Endodermal cell (in vitro differentiated cells): ENCODE data around the gene TP73. TPM values are rescaled to one million over a fixed set of nuclear protein-coding genes. Genes with fewer than 3 reads are reported as not detected.

ENCODE experiments used
- DNase-seq: peaks from one replicate; pipeline ENCODE4 v3.0.0-alpha.2; 2017
- H3K27ac ChIP-seq: 2 replicates; pipeline ENCODE4 v1.5.1; 2013; ENCODE audit warnings: mild to moderate bottlenecking, low read depth, low read length, moderate library complexity
- H3K27me3 ChIP-seq: 2 replicates; pipeline ENCODE4 v1.6.1; 2013; ENCODE audit warnings: mild to moderate bottlenecking, low read length, moderate library complexity; ENCODE audit not compliant: insufficient read depth, control insufficient read depth, poor library complexity, severe bottlenecking
- H3K36me3 ChIP-seq: 2 replicates; pipeline ENCODE4 v1.7.0; 2013; ENCODE audit warnings: mild to moderate bottlenecking, low read length, moderate library complexity; ENCODE audit not compliant: control insufficient read depth, insufficient read depth
- H3K4me1 ChIP-seq: one replicate; pipeline ENCODE4 v1.7.0; 2013; ENCODE audit warnings: low read length; ENCODE audit not compliant: control insufficient read depth, insufficient read depth
- H3K4me3 ChIP-seq: 2 replicates; pipeline ENCODE4 v1.5.1; 2013; ENCODE audit warnings: mild to moderate bottlenecking, low read length, moderate library complexity
- H3K9ac ChIP-seq: 2 replicates; pipeline ENCODE4 v1.6.1; 2013; ENCODE audit warnings: mild to moderate bottlenecking, low read length, moderate library complexity; ENCODE audit not compliant: poor library complexity, severe bottlenecking; ENCODE audit errors: extremely low read depth
- H3K9me3 ChIP-seq: 2 replicates; pipeline ENCODE4 v1.6.1; 2013; ENCODE audit warnings: mild to moderate bottlenecking, low read length, moderate library complexity; ENCODE audit not compliant: control insufficient read depth
- H3K27ac Mint-ChIP-seq: 2 replicates; pipeline ENCODE4 v1.8.0; 2020; ENCODE audit warnings: mixed read lengths
- H3K27me3 Mint-ChIP-seq: 2 replicates; pipeline ENCODE4 v1.8.0; 2021; ENCODE audit warnings: mild to moderate bottlenecking, mixed read lengths; ENCODE audit not compliant: insufficient read depth
- H3K36me3 Mint-ChIP-seq: 2 replicates; pipeline ENCODE4 v1.8.0; 2020; ENCODE audit warnings: low read depth, mixed read lengths
- H3K4me1 Mint-ChIP-seq: 2 replicates; pipeline ENCODE4 v1.8.0; 2020; ENCODE audit warnings: mixed read lengths
- H3K4me3 Mint-ChIP-seq: 2 replicates; pipeline ENCODE4 v1.8.0; 2020; ENCODE audit warnings: mild to moderate bottlenecking, moderate library complexity, mixed read lengths
- H3K9me3 Mint-ChIP-seq: 2 replicates; pipeline ENCODE4 v1.8.0; 2020; ENCODE audit warnings: mild to moderate bottlenecking, mixed read lengths
- WGBS, 2 experiments: methylation state at CpG; one replicate each; pipeline versions ENCODE4 v1.1.5 to v1.1.7; 2013; ENCODE audit warnings: missing lambda C conversion rate in 2 of 2, mixed read lengths in 1 of 2; ENCODE audit not compliant: insufficient coverage in 1 of 2, insufficient read length in 1 of 2; 5-methylcytosine and 5-hydroxymethylcytosine counted together
- total RNA-seq, 2 donors: library from RNA; stranded (reverse); fragmentation: NEBNext Ultra II Directional in 1 of 2; extraction: Animal tissue kit (Norgen Biotek cat#: 25700) in 1 of 2; gene quantifications; 2 replicates in 1 of 2; 3 replicates in 1 of 2; pipeline ENCODE4 v1.2.1, GENCODE V29; 2021
- TF ChIP-seq, protein P1 (sequence below): fragments of 200-600 bp; sonication (generic); conservative IDR thresholded peaks from 2 replicates; pipeline ENCODE4 v1.5.0; 2021; ENCODE audit warnings: antibody characterized with exemption, mild to moderate bottlenecking

Gene TP73
- total RNA-seq, 2 donors from 2014 or later: 3.4 to 3.5 TPM

DNA sequence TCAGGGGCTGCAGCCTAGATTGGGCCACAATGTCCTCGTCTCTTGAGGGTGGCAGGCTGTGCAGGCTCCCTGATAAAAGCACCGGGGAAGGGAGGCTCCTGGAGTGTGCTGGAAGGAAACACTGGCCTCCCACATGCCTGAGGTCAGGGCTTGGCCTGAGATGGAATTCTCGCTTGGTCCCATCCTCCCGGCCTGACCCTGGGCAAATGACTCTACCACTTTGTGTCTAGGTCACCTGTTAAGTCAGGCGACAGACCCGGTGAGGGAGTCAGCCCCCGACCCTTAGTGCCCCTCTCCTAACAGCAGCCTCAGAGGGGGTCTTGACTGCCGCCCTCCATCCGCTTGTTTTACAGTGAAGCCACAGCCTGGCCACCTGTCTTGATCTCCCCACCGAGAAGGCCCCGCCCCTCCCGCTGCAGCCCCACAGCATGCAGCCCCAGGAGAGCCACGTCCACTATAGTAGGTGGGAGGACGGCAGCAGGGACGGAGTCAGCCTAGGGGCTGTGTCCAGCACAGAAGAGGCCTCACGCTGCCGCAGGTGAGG lies 122.7 kb downstream of the TP73 start:
- Mint-ChIP-seq H3K27me3 (no peaks in the 10 kb centered on the region), H3K27ac (no peak overlapping the region), H3K4me3 (no peak overlapping the region), H3K36me3 (peaks cover 9% of the 10 kb centered on the region), H3K9me3 (no peaks in the 10 kb centered on the region), H3K4me1 (peaks cover 8% of the 10 kb centered on the region)
- no peaks in the 10 kb centered on the region for H3K9me3 ChIP-seq
- peak overlapping the region; percentile 68 for H3K27ac ChIP-seq
- peaks cover 4% of the 10 kb centered on the region for H3K4me1 ChIP-seq
- WGBS, 2 experiments: 81 to 84% methylated on average over 8 to 17 of the region's 17 CpGs
- H3K4me3 ChIP-seq: no peak overlapping the region
- TF ChIP-seq, protein P1, sequence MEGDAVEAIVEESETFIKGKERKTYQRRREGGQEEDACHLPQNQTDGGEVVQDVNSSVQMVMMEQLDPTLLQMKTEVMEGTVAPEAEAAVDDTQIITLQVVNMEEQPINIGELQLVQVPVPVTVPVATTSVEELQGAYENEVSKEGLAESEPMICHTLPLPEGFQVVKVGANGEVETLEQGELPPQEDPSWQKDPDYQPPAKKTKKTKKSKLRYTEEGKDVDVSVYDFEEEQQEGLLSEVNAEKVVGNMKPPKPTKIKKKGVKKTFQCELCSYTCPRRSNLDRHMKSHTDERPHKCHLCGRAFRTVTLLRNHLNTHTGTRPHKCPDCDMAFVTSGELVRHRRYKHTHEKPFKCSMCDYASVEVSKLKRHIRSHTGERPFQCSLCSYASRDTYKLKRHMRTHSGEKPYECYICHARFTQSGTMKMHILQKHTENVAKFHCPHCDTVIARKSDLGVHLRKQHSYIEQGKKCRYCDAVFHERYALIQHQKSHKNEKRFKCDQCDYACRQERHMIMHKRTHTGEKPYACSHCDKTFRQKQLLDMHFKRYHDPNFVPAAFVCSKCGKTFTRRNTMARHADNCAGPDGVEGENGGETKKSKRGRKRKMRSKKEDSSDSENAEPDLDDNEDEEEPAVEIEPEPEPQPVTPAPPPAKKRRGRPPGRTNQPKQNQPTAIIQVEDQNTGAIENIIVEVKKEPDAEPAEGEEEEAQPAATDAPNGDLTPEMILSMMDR: no peak
- no peaks in the 10 kb centered on the region for H3K27me3 ChIP-seq
- H3K9ac ChIP-seq: no peak overlapping the region
- no peak for DNase-seq
- peaks cover 12% of the 10 kb centered on the region for H3K36me3 ChIP-seq

DNA sequence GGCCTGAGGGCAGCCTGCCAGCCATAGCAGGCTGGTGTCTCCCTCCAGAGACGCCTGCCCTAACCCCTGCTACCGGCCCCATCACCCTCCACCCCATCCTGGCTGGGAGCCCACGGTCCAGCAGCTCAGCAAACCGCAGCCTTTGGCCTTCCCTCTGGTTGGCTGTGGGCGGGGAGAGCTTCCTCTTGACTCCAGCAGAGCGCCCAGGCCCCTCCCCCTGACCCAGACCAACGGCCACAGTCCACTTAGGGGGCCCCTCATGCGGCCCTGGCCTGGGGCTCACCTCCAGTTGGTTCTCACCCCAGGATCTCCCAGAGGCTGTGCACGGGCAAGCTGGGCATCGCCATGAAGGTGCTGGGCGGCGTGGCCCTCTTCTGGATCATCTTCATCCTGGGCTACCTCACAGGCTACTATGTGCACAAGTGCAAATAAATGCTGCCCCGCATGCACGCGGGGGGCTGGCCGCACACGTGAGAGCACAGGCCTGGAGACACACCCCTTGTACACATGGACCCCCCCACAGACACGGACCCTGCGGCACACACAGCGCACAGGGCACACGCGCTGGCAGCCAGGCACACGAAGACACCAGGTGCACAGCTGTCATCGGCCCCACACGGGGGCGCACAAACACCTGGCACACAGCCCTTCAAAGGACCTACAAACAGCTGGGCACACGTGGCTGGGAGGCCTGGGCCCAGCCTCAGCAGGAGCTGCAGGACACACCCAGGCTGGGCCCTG lies 123.3 kb downstream of the TP73 start:
- 73 to 74% methylated on average over 5 to 27 of the region's 27 CpGs for WGBS, 2 experiments
- Mint-ChIP-seq H3K27me3 (no peaks in the 10 kb centered on the region), H3K4me1 (peaks cover 7% of the 10 kb centered on the region), H3K9me3 (no peaks in the 10 kb centered on the region), H3K27ac (no peak overlapping the region), H3K36me3 (peaks cover 16% of the 10 kb centered on the region), H3K4me3 (no peak overlapping the region)
- peak; percentile 85 for DNase-seq
- Histone ChIP-seq H3K27ac (no peak overlapping the region), H3K4me3 (no peak overlapping the region), H3K27me3 (no peaks in the 10 kb centered on the region), H3K4me1 (peaks cover 4% of the 10 kb centered on the region), H3K9me3 (no peaks in the 10 kb centered on the region), H3K36me3 (peaks cover 17% of the 10 kb centered on the region), H3K9ac (no peak overlapping the region)
- TF ChIP-seq, protein P1: peak; percentile 74

DNA sequence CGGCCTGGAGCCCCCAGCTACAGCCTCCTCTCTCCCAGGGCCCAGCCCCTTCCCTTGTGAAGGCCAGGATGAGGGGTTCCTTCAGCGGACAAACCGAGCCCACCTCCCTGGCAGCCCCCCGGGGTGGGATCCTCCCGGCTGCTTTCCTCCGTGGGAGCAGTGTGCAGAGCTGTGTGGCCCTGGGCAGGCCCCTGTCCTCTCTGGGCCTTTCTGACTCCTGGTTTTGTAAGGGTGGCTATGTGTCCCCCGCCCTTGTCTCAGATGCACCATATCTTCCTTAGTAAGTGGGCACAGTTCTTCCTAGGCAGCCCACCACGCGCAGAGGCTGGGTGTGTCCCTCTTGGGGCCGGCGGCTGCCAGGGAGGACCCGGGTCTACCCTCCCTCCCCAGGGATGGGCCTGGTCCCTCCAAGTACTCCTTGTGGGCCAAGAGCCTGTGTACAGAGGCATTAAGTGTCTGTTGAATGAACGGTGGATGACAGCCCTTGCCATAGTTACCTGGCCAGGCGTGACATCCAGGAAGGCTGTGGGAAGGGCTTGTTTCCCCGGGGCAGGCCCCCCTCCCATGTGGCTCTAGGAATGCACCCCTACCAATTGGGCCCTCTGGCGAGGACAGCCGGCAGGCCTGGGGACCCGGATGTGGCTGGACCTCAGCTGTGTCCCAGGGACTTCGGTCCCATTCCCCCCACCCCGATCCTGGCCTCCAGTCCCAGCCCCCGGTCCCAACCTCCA lies 124.1 kb downstream of the TP73 start:
- peak; percentile 43 for DNase-seq
- H3K9me3 Mint-ChIP-seq: no peaks in the 10 kb centered on the region
- no peak overlapping the region for H3K27ac ChIP-seq
- H3K27ac Mint-ChIP-seq: no peak overlapping the region
- H3K27me3 ChIP-seq: no peaks in the 10 kb centered on the region
- peaks cover 4% of the 10 kb centered on the region for H3K4me1 Mint-ChIP-seq
- peaks cover 23% of the 10 kb centered on the region for H3K36me3 Mint-ChIP-seq
- TF ChIP-seq, protein P1: no peak
- H3K4me3 Mint-ChIP-seq: no peak overlapping the region
- peaks cover 4% of the 10 kb centered on the region for H3K4me1 ChIP-seq
- peaks cover 23% of the 10 kb centered on the region for H3K36me3 ChIP-seq
- no peaks in the 10 kb centered on the region for H3K9me3 ChIP-seq
- no peak overlapping the region for H3K4me3 ChIP-seq
- no peak overlapping the region for H3K9ac ChIP-seq
- WGBS, 2 experiments: 91 to 93% methylated on average over 11 to 21 of the region's 21 CpGs
- H3K27me3 Mint-ChIP-seq: no peaks in the 10 kb centered on the region
